IMR-90 (cell line): ENCODE measurements around the gene CNNM2. TPM values are rescaled to one million over a fixed set of nuclear protein-coding genes. Genes with fewer than 3 reads are reported as not detected.
A peak's percentile ranks its signal among the peaks of the same experiment; 100 is the strongest.

Experiments used
- ATAC-seq: fragments of 200-7000 bp; cut with Tn5 transposase; 2 replicates; pipeline ENCODE4 v1.9.1; 2020; ENCODE audit warnings: low read depth, mild to moderate bottlenecking, moderate library complexity
- BruUV-seq: library from RNA; stranded (reverse); fragments of 400-500 nt; replicated peaks from 2 replicates; lab custom pipeline; 2021; lab: Mats Ljungman, UMichigan
- CTCF ChIA-PET: fragments of 300-600 bp; formaldehyde crosslinking; extraction: SDS; loops from one replicate; lab custom pipeline; 2021; ENCODE audit warnings: antibody characterized with exemption; lab: Yijun Ruan, JAX
- POLR2A ChIA-PET: fragments of 300-600 bp; sonication (Branson Sonifier 250); formaldehyde crosslinking; loops from one replicate; lab custom pipeline; 2022; ENCODE audit warnings: antibody characterized with exemption; ENCODE audit not compliant: unreplicated experiment; lab: Charles Lee
- DNase-seq: peaks from one replicate; pipeline ENCODE4 v3.0.0; 2013
- H2AFZ ChIP-seq: replicated peaks from 2 replicates; pipeline ENCODE3; 2013; ENCODE audit warnings: low read length, mild to moderate bottlenecking; ENCODE audit not compliant: poor library complexity
- H2AK5ac ChIP-seq: 2 replicates; pipeline ENCODE4 v1.6.1; 2013; ENCODE audit warnings: low read depth, low read length, inconsistent platforms
- H2AK9ac ChIP-seq: replicated peaks from 2 replicates; pipeline ENCODE3; 2013; ENCODE audit warnings: mild to moderate bottlenecking, low read depth, low read length, moderate library complexity; ENCODE audit not compliant: poor library complexity
- H2BK120ac ChIP-seq: 2 replicates; pipeline ENCODE4 v1.6.1; 2013; ENCODE audit warnings: low read depth, low read length, inconsistent platforms
- H2BK15ac ChIP-seq: 3 replicates; pipeline ENCODE4 v1.6.1; 2013; ENCODE audit warnings: low read depth, low read length, inconsistent platforms
- H2BK20ac ChIP-seq: 2 replicates; pipeline ENCODE4 v1.6.1; 2013; ENCODE audit warnings: low read depth, mild to moderate bottlenecking, inconsistent platforms, low read length, moderate library complexity
- H2BK5ac ChIP-seq: 2 replicates; pipeline ENCODE4 v1.6.1; 2013; ENCODE audit warnings: mild to moderate bottlenecking, low read depth, low read length, inconsistent platforms; ENCODE audit not compliant: poor library complexity, severe bottlenecking
- H3K14ac ChIP-seq: replicated peaks from 2 replicates; pipeline ENCODE4 v1.6.1; 2013; ENCODE audit warnings: low read depth, low read length, inconsistent platforms
- H3K18ac ChIP-seq: 2 replicates; pipeline ENCODE4 v1.6.1; 2013; ENCODE audit warnings: low read depth, low read length, control low read depth
- H3K23ac ChIP-seq: 2 replicates; pipeline ENCODE4 v1.6.1; 2013; ENCODE audit warnings: low read depth, low read length, inconsistent platforms
- H3K27ac ChIP-seq: 2 replicates; pipeline ENCODE4 v1.5.1; 2013; ENCODE audit warnings: mild to moderate bottlenecking, control low read depth, low read length; ENCODE audit not compliant: insufficient read depth
- H3K27me3 ChIP-seq: 2 replicates; pipeline ENCODE4 v1.6.1; 2013; ENCODE audit warnings: low read length; ENCODE audit not compliant: control insufficient read depth, insufficient read depth
- H3K36me3 ChIP-seq: 2 replicates; pipeline ENCODE4 v1.6.1; 2013; ENCODE audit warnings: low read length, mixed read lengths; ENCODE audit not compliant: control insufficient read depth, insufficient read depth
- H3K4ac ChIP-seq: 2 replicates; pipeline ENCODE4 v1.6.1; 2013; ENCODE audit warnings: low read depth, low read length, inconsistent platforms
- H3K4me1 ChIP-seq: 2 replicates; pipeline ENCODE4 v1.6.1; 2013; ENCODE audit warnings: low read length, mixed read lengths; ENCODE audit not compliant: control insufficient read depth, insufficient read depth
- H3K4me2 ChIP-seq: 2 replicates; pipeline ENCODE4 v1.6.1; 2013; ENCODE audit warnings: low read depth, mild to moderate bottlenecking, control low read depth, low read length, moderate library complexity
- H3K4me3 ChIP-seq: 2 replicates; pipeline ENCODE4 v1.5.1; 2013; ENCODE audit warnings: low read depth, mild to moderate bottlenecking, control low read depth, low read length, moderate library complexity; ENCODE audit not compliant: insufficient read depth
- H3K56ac ChIP-seq: 2 replicates; pipeline ENCODE4 v1.6.1; 2013; ENCODE audit warnings: low read length, inconsistent platforms; ENCODE audit not compliant: insufficient read depth; ENCODE audit errors: extremely low read depth
- H3K79me1 ChIP-seq, 2 experiments: 2 replicates each; pipeline ENCODE4 v1.6.1; 2013; ENCODE audit warnings: low read length in 2 of 2, inconsistent platforms in 1 of 2, low read depth in 1 of 2
- H3K9ac ChIP-seq: 2 replicates; pipeline ENCODE4 v1.6.1; 2013; ENCODE audit warnings: low read depth, low read length, control low read depth
- H3K9me1 ChIP-seq: 2 replicates; pipeline ENCODE4 v1.6.1; 2013; ENCODE audit warnings: low read length, inconsistent platforms; ENCODE audit not compliant: insufficient read depth
- H3K9me3 ChIP-seq: 2 replicates; pipeline ENCODE4 v1.6.1; 2013; ENCODE audit warnings: low read length; ENCODE audit not compliant: control insufficient read depth, insufficient read depth
- H4K20me1 ChIP-seq: 2 replicates; pipeline ENCODE4 v1.6.1; 2013; ENCODE audit warnings: low read length, inconsistent platforms; ENCODE audit not compliant: insufficient read depth
- H4K5ac ChIP-seq: 2 replicates; pipeline ENCODE4 v1.6.1; 2013; ENCODE audit warnings: mild to moderate bottlenecking, low read depth, low read length, control low read depth
- H4K8ac ChIP-seq, 2 experiments: 2 replicates each; pipeline ENCODE4 v1.6.1; 2013; ENCODE audit warnings: low read depth in 2 of 2, low read length in 2 of 2, control low read depth in 1 of 2, inconsistent platforms in 1 of 2
- H4K91ac ChIP-seq: 2 replicates; pipeline ENCODE4 v1.6.1; 2013; ENCODE audit warnings: low read depth, low read length, inconsistent platforms; ENCODE audit not compliant: insufficient read depth
- CEBPB ChIP-seq: IDR thresholded peaks from 2 replicates; pipeline ENCODE4 v1.6.1; 2012; ENCODE audit warnings: low read depth, low read length, improper control_type of control experiment
- FOS ChIP-seq: fragments of 150-350 bp; IDR thresholded peaks from 2 replicates; pipeline ENCODE4 v1.6.1; 2016; ENCODE audit warnings: low read depth, low read length
- MAFK ChIP-seq: IDR thresholded peaks from 2 replicates; pipeline ENCODE4 v1.6.1; 2012; ENCODE audit warnings: low read depth, low read length, improper control_type of control experiment
- MXI1 ChIP-seq: IDR thresholded peaks from 2 replicates; pipeline ENCODE4 v1.6.1; 2012; ENCODE audit warnings: low read depth, mild to moderate bottlenecking, low read length, moderate library complexity, borderline replicate concordance
- WGBS, 2 experiments: methylation state at CpG; one replicate each; pipeline versions ENCODE4 v1.1.5 to v1.1.7; 2013; ENCODE audit warnings: missing lambda C conversion rate in 2 of 2; ENCODE audit not compliant: insufficient read length in 1 of 2; ENCODE audit errors: extremely low coverage in 2 of 2; 5-methylcytosine and 5-hydroxymethylcytosine counted together
- dilution Hi-C: fragments of 300-500 bp; cut with HindIII; formaldehyde crosslinking; loops from one replicate; pipeline ENCODE4 v1.14.3; 2018; ENCODE audit warnings: low sequenced_read_pairs; ENCODE audit not compliant: unreplicated experiment
- in situ Hi-C: fragments of 300-500 bp; cut with MboI; formaldehyde crosslinking; loops from 3 replicates; pipeline ENCODE4 v1.14.3; 2019; ENCODE audit warnings: low sequenced_read_pairs, inconsistent platforms, mixed read lengths
- intact Hi-C: fragments of 100-400 bp; cut with micrococcal nuclease; formaldehyde crosslinking; loops from 2 replicates; pipeline ENCODE4 v1.10.0; 2022
- polyA plus RNA-seq, 3 experiments: library from polyadenylated mRNA; depleted of rRNA; stranded (reverse); fragments of >200 nt; gene quantifications; 2 replicates each; pipeline ENCODE4 v1.2.3, GENCODE V29; 2012; ENCODE audit warnings: low replicate concordance in 1 of 3
- total RNA-seq: library from RNA; depleted of rRNA; stranded (reverse); fragments of >200 nt; gene quantifications from 2 replicates; pipeline ENCODE4 v1.2.3, GENCODE V29; 2012

The CNNM2 gene
- total and polyA plus RNA-seq, 2 of the 4 experiments (the other 2 are of a cell fraction): 4.7 to 5.6 TPM

- TF ChIP-seq MAFK: no peak
These were observed 737 bp downstream of the CNNM2 start (continued) for GRCh38 chr10:102918817-102919245.

DNA sequence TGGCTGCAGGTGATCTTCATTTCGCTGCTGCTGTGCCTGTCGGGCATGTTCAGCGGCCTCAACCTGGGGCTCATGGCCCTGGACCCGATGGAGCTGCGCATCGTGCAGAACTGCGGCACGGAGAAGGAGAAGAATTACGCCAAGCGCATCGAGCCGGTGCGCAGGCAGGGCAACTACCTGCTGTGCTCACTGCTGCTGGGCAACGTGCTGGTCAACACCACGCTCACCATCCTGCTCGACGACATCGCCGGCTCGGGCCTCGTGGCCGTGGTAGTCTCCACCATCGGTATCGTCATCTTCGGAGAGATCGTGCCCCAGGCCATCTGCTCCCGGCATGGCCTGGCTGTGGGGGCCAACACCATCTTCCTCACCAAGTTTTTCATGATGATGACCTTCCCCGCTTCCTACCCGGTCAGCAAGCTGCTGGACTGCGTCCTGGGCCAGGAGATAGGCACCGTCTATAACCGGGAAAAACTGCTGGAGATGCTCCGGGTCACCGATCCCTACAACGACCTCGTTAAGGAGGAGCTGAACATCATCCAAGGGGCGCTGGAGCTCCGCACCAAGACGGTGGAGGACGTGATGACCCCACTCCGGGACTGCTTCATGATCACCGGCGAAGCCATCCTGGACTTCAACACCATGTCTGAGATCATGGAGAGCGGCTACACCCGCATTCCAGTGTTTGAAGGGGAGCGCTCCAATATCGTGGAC, 1.3 kb downstream of the CNNM2 start:
- DNase-seq (peak; percentile 25), ATAC-seq (no peak)
- peak overlapping the region; percentile 85 for H2BK5ac ChIP-seq
- TF ChIP-seq CEBPB (no peak), FOS (no peak), MXI1 (peak; percentile 65; the same call in 1 of the 2 replicates)
- peak overlapping the region; percentile 89 for H3K4ac ChIP-seq
- H3K4me2 ChIP-seq: peak overlapping the region; percentile 86
- 17% methylated on average over 43 of the region's 47 CpGs; no CpG with 5 or more reads in 1 of the 2 experiments for WGBS, 2 experiments
- H2BK15ac ChIP-seq: peak overlapping the region; percentile 84; the same call in 2 of the 3 replicates
- H4K8ac ChIP-seq: peak overlapping the region; percentile 71 to 84; a peak in 3 of 4 replicates
- H2AK5ac ChIP-seq: peak overlapping the region; percentile 89
- H3K56ac ChIP-seq: peak overlapping the region; percentile 35; the same call in 1 of the 2 replicates
- peaks cover 28% of the 10 kb centered on the region; the same call in 1 of the 2 replicates for H4K20me1 ChIP-seq
- peak overlapping the region; percentile 91 for H3K27ac ChIP-seq
- peak overlapping the region; percentile 15 for H4K5ac ChIP-seq
- peaks cover 0 to 43% of the 10 kb centered on the region in 2 experiments; a peak in 3 of 4 replicates for H3K79me1 ChIP-seq
- BruUV-seq: no TSS peak
- peak overlapping the region; percentile 93 for H3K23ac ChIP-seq
- peak overlapping the region; percentile 79 for H4K91ac ChIP-seq
- peak overlapping the region; percentile 76 for H2BK120ac ChIP-seq
- no peaks in the 10 kb centered on the region for H3K36me3 ChIP-seq
- H3K4me3 ChIP-seq: peak overlapping the region; percentile 72
- peak overlapping the region; percentile 83 for H3K9ac ChIP-seq
- no peaks in the 10 kb centered on the region for H3K9me3 ChIP-seq
- dilution Hi-C loops (no loop called here), in situ Hi-C loops (loop anchor here (5.0 kb wide), 2 partner anchors 143 to 323 kb away; no protein-coding TSS in a partner anchor), intact Hi-C loops (no loop called here)
- H2AK9ac ChIP-seq: peak overlapping the region; percentile 83
- H3K14ac ChIP-seq: peak overlapping the region; percentile 90
- ChIA-PET CTCF (interaction anchor here (1.8 kb wide), 1 partner anchor 18 kb away, joined by 6 read pairs; no protein-coding TSS in a partner anchor), POLR2A (no interaction called here)
- no peaks in the 10 kb centered on the region for H3K27me3 ChIP-seq
- peak overlapping the region; percentile 43; the same call in 1 of the 2 replicates for H2BK20ac ChIP-seq
- H3K9me1 ChIP-seq: peaks cover 3% of the 10 kb centered on the region; the same call in 1 of the 2 replicates
- peaks cover 3% of the 10 kb centered on the region; the same call in 1 of the 2 replicates for H3K4me1 ChIP-seq
- H3K18ac ChIP-seq: peak overlapping the region; percentile 20
- H2AFZ ChIP-seq: peak overlapping the region; percentile 99
